ENCODE data around the gene PABPN1.

- no peak for TF ChIP-seq CTCF (IDR thresholded peaks at IDR 0.05; ENCODE audit: insufficient read depth, low read length, poor library complexity, severe bottlenecking)
- TF ChIP-seq EZH2phosphoT487 (conservative IDR thresholded peaks at IDR 0.05; ENCODE audit: low read length) = no peak
Measured at GRCh38 chr14:23373041-23373440, 51.8 kb downstream of the PABPN1 start.

Data from SU-DHL-6 (cell line).